ENCODE measurements around the gene TOM1L2.

Gene TOM1L2

GRCh38 chr17:17827826-17828621 lies 144.2 kb downstream of the TOM1L2 start:
- DNase-seq, result no peak

- DNase-seq, result no peak
Observed at GRCh38 chr17:17826942-17827785, 145.0 kb downstream of the TOM1L2 start.

DNA sequence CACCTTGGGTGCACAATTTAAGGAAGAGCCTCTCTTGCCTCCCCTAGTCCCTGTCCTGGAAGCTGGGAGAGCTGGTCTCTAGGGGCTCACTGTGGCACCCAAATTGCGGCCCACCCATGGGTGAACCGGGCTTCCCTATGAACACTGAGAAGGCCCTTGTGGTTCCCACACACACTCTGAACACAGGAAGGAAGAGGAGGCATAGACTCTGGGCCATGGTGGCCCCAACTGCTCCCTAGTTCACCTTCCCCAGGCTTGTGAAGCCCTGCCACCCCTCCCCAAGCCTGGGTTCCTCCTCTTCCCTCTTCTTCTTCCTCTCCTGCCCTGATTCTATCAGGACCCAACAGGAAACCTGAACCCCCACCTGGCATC lies 145.9 kb downstream of the TOM1L2 start:
- DNase-seq, result no peak

- no peak for DNase-seq
Observed at GRCh38 chr17:17824783-17825614, 147.2 kb downstream of the TOM1L2 start.

DNA sequence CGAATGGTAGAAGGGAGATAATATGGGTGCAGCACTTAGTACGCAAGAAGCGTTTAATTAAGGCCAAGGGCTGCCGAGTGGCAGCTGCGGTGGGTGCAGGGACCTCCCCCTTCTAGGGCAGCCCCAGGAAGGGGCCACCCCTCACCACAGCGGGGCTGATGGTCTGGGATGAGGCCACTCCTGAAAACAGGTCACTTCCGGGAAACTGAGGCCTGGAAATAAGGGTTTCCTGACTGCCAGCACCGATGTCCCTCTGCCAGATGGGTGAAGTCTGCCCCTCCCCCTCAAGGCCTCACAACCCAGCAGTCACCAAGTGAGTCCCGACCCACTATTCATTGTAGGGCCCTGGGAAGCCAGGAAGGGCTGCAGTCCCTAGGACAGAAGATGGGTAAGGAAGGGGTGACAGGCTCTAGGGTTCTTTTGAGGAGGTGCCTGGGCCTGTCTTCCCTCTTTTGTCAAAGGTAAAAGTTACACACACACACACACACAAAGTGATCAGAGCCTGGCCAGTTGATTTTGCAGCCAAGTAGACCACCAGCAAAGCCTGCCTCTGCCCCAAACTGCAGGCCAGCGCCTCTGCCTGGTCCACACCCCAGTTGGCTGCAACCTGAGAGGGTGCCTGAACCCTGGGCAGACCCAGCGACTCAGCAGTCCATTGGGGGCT lies 147.9 kb downstream of the TOM1L2 start:
- no peak for DNase-seq

- DNase-seq, result peak; percentile 61
Observed at GRCh38 chr17:17823433-17824118, 148.6 kb downstream of the TOM1L2 start.

DNA sequence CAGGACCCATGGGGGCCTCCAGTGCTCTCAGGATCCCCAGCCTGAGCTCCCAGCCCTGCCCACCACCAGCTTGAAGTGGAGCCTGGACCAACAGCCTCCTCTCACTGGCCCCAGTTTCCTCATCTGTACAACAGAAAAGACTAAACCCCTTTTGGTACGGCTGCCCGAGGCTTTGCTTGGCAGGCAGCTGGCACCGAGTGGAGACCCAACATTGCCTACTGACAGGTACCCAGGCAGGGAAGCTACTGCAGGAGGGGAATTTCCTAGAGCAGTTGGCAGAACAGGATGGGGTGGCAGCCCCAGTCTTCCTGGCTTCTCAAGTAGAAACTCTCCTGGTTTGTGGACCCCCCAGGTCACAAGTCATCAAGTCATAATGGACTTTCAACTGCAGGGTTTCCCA lies 149.6 kb downstream of the TOM1L2 start:
- no peak for DNase-seq

- peak; percentile 39 for DNase-seq
Observed at GRCh38 chr17:17822189-17822588, 150.0 kb downstream of the TOM1L2 start.

DNA sequence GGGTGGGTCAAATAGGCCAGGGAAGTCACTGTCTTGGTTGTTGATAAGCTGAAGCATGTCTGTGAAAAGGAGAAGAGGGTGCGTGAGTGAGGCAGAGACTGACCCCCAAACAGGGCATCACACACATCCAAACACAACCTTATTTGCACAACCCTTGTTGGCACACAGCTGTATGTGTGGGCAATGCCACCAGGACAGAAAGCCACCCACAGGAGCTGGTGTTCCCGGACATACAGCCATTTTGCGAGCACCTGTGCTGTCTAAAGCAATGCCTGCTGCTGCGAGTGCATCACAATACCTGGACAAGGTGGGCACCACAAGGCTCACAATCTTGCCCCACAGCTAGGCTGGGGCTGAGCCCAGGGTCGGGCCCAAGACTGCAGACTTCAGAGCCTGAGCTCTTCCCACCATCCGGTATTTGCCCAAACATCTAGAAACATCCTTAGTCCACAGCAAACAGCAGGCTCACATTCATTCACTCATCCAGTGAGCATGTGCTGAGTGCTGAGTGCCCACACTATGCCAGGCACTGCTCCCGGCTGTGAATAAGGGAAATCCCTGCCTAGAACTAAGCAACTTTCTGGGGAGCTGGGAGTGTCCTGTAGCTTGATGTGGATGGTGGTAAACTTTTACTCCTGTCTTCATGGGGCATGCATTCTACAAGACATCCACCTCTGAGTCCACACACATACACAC lies 151.6 kb downstream of the TOM1L2 start:
- DNase-seq, result no peak

- DNase-seq, result no peak
Observed at GRCh38 chr17:17820046-17820445, 152.2 kb downstream of the TOM1L2 start.

GRCh38 chr17:17819561-17819995 lies 152.6 kb downstream of the TOM1L2 start:
- DNase-seq, result no peak

DNA sequence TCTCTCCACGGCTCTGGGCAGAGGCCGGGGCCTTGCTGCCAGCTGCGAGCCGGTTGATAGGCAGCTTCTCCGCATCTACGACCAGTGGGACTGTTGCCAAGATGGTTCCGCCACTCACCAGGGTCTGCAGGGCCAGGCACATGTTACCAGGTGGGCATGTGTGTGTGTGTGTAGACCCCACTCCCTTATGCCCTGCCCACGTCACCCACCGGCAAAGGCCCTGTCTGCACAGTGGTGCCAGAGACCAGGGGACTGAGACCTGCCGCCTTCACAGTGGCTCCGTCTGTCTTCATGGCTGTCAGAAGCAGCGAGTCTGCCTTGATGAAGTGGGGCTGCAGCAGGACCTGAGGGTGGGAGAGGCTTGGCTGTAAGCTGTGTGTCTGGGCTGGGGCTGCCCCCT lies 153.1 kb downstream of the TOM1L2 start:
- no peak for DNase-seq

GRCh38 chr17:17818088-17818526 lies 154.1 kb downstream of the TOM1L2 start:
- peak; percentile 18 for DNase-seq

DNA sequence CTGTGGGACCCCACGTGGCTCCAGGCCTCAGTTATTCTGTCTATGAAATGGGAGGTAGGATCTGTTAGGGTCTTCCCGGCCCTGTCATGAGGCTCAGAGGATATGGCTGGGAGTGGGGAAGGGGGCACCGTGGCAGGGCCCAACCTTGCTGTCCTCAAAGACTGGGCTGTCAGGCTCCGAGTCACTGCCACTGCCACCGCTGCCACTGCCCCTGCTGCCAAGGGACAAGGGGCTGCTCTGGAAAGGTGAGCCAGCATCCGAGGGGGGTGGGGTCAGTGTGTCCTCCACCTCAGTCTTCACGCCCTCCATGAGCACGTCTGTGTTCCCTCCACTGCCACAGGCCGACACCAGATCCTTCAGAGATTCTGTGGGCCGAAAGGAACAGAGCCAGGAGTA lies 154.7 kb downstream of the TOM1L2 start:
- DNase-seq, result no peak

GRCh38 chr17:17816831-17817551 lies 155.2 kb downstream of the TOM1L2 start:
- DNase-seq, result no peak

- no peak for DNase-seq
Observed at GRCh38 chr17:17816240-17816814, 155.9 kb downstream of the TOM1L2 start.

DNA sequence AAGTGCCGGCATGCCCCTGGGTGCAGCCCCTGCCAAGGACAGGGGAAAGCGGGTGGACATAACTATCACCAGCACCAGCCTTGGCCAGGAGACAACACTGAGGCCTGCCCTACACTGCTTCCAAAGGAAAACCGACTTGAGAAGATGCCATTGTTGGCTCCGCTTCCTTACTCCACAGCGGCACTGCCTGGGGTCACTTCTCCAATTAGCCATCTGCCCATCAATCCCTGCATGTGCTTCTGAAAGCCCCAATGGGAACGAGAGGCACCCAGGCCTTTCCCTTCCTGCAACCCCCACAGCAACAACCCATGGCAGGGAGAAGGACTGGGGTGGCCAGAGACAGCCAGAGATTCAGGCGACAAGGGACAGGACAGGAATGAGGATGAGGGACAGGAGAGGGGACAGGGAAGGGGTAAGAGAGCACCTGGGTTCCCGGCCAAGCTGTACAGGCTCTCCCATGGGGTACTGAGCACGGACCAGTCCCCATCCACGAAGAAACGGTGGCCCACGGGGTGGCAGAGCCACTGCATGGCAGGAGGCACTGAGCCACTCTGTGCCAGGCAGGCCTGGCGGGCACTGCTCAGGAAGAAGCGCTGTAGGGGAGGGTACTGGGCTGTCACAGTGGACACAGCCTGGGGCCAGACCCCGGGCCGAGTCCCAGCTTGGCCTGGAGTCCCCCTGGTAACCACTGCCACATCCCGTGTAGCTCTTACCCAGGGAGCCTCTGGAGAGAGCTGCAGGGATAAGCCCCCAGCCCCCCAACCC lies 156.6 kb downstream of the TOM1L2 start:
- DNase-seq, result no peak

DNA sequence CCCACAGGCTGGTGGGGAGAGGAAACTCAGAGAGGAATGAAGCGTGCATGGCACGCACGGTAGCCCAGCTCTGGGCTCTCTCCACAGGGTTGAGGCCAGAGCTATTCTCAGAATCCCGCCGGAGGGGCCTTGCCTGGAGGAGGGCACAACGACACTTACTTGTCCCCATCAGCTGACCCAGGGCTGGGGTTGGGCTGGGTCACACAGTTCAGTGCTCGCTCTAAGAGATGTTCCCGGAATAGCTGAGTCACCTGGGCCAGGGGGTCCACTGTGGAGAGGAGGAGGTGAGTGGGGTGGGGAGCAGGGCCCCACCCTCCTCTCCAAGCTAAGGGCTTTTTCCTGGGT lies 157.2 kb downstream of the TOM1L2 start:
- no peak for DNase-seq
